Cardiac septum (tissue), 1 donor: ENCODE measurements around the gene ERCC6L. TPM values are rescaled to one million over a fixed set of nuclear protein-coding genes. Genes with fewer than 3 reads are reported as not detected.

ENCODE experiments used
- DNase-seq: peaks from one replicate; pipeline ENCODE4 v3.0.0-alpha.2; 2020; ENCODE audit warnings: low spot score
- intact Hi-C: fragments of 100-400 bp; cut with DNase I; formaldehyde crosslinking; loops from one replicate; pipeline ENCODE4 v1.14.0; 2022
- long read RNA-seq: library from polyadenylated mRNA; unstranded; transcript quantifications from one replicate; pipeline ENCODE4 v2.0.0, GENCODE V29; 2021
- total RNA-seq: library from RNA; stranded (reverse); fragmentation: NEBNext Ultra II Directional; extraction: Animal tissue kit (Norgen Biotek cat#: 25700); gene quantifications from one replicate; pipeline ENCODE4 v1.2.1, GENCODE V29; 2021
- donor health status: DM: no; HTN: no; CAD: no.

Gene ERCC6L, protein sequence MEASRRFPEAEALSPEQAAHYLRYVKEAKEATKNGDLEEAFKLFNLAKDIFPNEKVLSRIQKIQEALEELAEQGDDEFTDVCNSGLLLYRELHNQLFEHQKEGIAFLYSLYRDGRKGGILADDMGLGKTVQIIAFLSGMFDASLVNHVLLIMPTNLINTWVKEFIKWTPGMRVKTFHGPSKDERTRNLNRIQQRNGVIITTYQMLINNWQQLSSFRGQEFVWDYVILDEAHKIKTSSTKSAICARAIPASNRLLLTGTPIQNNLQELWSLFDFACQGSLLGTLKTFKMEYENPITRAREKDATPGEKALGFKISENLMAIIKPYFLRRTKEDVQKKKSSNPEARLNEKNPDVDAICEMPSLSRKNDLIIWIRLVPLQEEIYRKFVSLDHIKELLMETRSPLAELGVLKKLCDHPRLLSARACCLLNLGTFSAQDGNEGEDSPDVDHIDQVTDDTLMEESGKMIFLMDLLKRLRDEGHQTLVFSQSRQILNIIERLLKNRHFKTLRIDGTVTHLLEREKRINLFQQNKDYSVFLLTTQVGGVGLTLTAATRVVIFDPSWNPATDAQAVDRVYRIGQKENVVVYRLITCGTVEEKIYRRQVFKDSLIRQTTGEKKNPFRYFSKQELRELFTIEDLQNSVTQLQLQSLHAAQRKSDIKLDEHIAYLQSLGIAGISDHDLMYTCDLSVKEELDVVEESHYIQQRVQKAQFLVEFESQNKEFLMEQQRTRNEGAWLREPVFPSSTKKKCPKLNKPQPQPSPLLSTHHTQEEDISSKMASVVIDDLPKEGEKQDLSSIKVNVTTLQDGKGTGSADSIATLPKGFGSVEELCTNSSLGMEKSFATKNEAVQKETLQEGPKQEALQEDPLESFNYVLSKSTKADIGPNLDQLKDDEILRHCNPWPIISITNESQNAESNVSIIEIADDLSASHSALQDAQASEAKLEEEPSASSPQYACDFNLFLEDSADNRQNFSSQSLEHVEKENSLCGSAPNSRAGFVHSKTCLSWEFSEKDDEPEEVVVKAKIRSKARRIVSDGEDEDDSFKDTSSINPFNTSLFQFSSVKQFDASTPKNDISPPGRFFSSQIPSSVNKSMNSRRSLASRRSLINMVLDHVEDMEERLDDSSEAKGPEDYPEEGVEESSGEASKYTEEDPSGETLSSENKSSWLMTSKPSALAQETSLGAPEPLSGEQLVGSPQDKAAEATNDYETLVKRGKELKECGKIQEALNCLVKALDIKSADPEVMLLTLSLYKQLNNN
- 0.08 TPM for total RNA-seq
- long read RNA-seq = 0 reads

DNA sequence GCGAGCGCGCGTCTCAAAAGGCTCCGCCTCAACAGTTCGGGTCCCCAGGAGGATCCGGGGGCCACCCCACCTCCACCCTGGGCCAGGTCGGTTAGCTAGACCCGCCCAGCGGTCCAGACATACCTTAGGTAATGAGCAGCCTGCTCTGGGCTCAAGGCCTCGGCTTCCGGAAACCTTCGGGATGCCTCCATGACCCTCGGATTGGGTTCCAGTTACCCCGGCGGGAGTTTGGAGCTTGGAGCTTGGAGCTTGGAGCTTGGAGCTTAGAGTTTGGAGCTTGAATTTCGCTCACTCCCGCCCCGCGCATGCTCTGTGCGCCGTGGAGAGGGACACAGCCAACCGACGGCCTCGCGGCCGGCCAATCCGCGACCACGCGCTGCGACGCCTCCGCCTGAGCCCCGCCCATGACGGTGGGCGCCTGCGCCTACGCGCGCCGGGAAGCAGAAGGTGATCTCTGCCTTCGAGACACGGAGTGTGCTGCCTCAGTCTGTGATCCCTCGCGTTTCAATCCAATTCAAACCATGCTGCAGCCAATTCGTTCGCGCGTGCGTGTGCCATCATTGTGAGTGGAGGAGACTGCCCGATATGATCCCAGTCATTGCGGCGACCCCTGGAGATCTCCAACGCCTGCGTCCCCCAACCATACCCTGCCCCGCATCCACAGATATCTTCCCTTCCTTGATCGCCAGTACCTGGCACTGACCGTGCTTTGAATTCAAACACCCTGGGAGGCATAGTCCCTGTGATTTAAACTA is at the start of gene ERCC6L:
Gene ERCC6L (minus strand): TSS at position 307 of the 755 bp plus-strand sequence. CDS start 116 bp downstream, at position 191.
- intact Hi-C loops = loop anchor here (5.0 kb wide), 1 partner anchor 38 kb away; the partner anchor contains the start of gene RPS4X
- DNase-seq = peak; percentile 90

DNA sequence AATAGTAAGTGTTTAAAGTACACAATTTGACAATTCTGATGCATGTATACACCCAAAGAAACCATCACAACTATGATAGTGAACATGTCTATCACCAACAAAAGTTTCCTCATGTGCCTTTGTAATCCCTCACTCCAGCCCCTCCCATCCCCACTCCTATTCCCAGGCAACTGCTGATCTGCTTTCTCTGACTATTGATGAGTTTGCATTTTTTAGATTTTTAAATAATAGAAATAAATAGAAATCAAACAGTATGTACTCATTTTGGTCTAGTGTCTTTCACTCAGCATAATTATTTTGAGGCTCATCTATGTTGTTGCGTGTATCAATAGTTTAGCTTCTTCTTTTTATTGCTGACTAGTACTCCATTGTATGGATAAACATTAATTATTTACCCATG is 43.5 kb upstream of the ERCC6L start:
- DNase-seq = no peak

DNA sequence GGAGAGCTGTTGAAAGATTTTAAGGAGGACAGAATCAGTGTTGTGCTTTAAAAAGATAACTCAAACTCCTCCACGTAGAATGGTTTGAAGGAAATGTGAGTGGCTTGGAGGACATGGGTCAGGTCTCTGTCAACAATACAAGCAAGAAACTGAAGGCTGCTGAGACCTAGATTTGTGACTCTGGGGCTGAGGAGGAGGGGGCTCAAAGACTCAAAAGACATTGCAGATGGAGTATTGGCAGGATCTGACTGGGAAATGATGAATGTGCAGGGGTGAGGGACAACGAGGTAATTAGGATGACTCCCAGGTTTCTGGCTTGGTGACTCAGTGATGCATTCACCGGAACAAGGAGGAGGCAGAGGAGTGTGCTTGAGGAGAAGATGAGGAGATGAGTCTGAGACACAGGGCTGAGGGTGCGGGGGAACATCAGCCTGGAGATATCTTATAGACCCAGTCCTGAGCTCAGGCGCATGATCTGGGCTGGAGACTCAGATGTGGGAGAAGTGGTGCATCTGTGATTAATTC is 41.6 kb upstream of the ERCC6L start:
- intact Hi-C loops = no loop called here
- no peak for DNase-seq

More for the DNA sequence above, 43.5 kb upstream of the ERCC6L start:
- intact Hi-C loops = no loop called here

DNA sequence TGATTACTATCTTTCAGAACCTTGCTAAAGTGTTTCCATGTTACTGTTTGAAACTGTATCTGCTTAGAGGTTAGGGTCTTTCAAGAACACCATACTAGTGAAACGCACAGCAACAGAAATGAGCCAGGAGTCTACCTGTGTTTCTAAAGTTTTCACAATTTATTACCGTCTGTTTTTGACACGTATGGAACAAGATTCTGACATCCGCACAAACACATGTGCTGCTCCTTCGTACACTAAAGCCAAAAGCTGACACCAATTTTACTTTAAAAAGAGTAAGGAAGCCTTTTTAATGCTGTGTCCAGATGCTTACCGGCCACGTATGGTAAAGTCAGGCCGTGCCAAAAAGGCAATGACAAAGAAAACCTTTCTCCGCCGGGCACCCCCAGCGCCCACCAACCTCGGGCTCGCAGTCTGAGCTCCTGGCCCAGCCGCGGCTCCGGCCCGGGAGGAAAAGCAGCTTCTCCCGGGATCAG is 37.7 kb upstream of the ERCC6L start:
- DNase-seq = no peak
- intact Hi-C loops = loop anchor here (5.0 kb wide), 1 partner anchor 39 kb away; the partner anchor contains the start of gene ERCC6L

DNA sequence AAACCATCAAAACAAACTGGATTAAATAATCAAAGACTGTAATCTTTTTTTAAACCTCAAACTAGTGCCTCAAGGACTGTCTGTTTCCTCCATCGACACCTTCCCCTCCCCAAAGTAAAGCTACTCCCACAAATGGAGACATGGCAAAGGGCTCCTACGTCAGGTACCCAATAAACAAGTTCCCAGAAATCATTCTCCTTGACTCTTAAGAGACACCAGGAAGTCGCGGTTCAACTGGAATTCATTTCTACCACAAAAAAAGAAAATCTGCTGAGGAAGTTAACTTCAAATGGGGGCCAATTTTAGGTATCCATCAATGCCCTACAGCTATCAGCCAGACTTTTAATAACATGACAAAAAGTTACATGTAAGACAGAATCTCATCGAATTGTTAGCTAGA is 35.7 kb upstream of the ERCC6L start:
- intact Hi-C loops = no loop called here
- DNase-seq = no peak

DNA sequence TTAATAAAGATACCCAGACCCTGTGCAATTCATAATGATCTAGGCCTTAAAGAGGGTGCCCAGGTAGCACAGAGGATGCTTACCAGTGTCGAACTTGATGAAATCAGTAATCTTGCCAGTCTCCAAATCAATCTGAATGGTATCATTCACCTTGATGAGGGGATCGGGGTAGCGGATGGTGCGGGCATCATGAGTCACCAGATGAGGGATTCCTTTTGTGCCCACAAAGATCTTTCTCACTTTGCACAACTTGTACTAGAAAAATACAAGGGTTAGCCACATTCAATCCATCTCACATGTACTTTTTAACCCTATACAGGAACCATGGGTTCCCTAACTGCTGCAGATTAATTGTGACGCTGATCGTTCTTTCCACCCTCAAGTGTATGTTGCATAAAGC is 34.9 kb upstream of the ERCC6L start:
- intact Hi-C loops = no loop called here

DNA sequence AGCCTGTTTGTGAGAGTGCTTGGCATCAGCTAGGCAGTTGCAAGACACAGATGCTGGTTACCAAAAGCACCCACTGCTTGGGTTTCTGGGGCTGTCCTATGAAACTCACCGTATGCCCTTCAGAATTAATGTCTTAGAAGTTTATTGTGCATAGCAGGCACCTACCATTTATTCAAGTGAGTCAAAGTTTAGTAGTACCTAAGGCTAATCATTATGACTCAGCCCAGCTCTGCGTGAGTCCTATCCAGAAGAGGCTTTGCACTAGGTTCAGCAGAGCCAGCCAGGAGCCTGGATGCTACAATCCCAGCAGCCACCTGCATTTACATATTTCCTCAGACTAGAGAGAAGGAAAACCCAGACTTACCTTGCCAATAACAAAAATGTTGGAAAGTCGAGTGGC is 34.0 kb upstream of the ERCC6L start:
- intact Hi-C loops = no loop called here
- DNase-seq = no peak

More for the DNA sequence above, 34.9 kb upstream of the ERCC6L start:
- no peak for DNase-seq

DNA sequence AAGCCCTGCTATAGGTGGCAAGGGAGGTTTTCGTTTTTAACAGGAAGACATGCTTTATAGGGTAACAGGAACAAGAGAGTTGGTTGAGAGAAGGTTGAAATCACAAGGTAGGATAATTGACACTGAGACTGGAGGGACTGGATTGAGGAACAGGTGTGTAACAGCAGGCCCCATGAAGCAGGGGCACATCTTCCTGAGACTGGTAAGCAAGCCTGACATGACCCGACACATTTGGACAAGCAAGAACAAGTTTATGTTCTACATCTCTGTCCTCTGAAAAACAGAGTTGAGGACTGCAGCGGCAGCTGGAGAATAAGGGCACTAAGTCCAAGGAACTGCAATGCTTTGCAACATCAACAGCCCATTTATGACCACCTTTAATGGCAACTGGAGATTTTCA is 33.0 kb upstream of the ERCC6L start:
- DNase-seq = no peak
- intact Hi-C loops = no loop called here

DNA sequence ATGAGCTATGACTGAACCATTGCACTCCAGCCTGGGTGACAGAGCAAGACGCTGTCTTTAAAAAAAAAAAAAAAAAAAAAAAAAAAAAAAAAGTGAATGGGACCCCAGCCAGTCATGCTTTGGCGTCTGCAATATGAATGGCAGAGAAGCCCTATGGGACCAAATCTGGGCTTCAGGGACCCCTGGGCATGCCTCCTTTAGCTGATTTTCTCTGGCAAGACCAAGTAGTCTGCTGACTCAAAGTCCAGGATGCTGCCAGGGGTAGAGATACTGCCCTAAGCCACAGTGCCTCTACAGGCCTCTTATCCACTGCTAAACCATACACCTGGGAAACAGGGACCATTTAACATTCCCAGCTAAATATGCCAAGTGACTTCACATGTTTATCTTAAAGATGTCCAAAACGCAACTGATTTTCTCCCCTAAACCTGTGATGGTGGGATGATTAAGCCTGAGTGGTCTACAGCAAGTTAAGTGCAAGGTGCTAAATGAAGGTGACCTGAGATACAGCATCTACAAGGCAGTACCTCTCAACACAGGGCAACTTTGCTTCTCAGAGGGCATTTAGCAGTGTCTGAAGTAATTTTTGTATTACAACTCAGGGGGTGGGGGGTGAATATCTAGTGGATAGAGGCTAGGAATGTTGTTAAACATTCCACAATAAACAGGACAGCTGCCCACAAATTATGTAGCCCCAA is 32.4 kb upstream of the ERCC6L start:
- intact Hi-C loops = no loop called here
- DNase-seq = no peak

DNA sequence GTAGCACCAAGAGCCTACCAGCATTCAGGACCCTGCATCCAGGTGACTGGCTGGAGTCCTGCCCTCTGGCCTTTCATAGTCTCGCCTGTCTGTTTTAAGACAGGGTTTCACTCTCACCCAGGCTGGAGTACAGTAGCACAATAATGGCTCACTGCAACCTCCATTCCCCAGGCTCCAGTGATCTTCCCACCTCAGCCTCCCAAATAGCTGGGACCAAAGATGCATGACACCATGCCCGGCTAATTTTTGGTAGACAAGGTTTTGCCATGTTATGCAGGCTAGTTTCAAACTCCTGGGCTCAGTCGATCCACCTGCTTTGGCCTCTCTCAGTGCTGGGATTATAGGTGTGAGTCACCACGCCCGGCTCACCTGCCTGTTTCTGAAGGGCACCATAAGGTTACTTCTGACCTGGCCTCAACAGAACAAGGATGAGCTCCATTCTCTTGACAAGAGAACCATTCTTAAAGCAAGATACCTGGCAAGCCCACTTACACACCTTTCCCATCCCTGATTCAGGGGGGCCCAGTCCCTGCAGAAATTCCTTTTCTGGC is 31.6 kb upstream of the ERCC6L start:
- intact Hi-C loops = no loop called here

DNA sequence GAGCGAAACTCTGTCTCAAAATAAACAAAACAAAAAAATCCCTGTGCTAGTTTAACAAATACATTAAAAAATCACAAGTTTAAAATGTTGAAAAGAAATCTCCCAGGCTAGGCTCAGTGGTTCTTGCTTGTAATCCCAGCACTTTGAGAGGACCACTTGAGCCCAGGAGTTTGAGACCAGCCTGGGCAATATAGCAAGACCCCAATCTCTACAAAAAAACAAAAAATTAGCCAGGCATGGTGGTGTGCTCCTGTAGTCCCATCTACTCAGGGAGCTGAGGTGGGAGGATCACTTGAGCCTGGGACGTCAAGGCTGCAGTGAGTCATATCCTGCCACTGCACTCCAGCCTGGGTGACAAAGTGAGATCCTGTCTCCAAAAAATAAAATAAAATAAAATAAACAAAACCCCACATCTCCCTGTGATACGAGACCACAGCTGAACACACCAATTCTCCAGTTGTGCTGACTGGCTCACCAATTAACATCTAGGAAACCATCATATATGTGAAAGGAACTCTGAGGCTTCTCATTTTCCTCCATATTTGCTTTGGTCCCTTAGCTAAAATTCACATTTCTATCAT is 30.9 kb upstream of the ERCC6L start:
- no peak for DNase-seq
- intact Hi-C loops = no loop called here

More for the DNA sequence above, 31.6 kb upstream of the ERCC6L start:
- DNase-seq = no peak

DNA sequence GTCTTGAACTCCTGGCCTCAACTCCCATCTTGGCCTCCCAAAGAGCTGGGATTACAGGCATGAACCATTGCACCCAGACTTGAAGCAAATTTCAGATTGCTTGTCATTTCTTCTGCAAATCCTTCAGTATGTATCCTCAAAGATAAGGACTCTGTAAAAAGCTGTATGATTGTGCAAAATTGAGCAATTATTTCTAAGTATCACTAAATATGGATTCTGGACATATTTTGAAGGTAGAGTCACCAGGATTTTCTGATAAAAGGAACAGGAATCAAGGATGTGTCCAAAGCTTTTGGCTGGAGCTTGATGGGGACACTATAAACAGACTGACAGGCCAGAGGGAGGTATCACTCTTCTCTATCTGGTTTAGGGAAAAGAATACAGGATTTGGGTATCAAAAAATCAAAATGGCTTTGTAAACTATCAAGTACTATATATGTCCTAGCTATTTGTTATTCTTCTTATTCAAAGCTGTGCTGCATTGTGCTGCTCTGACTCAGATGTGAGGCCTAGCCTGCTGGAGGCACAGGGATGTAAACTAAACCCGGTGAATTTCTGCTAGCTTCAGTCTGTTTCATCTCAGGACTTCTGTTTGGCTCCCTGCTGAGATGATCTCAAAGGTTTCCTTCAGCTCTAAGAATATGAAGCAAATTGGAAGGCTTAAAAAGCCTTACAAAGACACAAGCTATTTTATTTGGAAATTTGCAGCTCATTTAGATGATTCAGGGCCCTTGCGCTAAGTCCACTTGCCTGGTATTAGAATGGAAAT is 30.0 kb upstream of the ERCC6L start:
- intact Hi-C loops = no loop called here

DNA sequence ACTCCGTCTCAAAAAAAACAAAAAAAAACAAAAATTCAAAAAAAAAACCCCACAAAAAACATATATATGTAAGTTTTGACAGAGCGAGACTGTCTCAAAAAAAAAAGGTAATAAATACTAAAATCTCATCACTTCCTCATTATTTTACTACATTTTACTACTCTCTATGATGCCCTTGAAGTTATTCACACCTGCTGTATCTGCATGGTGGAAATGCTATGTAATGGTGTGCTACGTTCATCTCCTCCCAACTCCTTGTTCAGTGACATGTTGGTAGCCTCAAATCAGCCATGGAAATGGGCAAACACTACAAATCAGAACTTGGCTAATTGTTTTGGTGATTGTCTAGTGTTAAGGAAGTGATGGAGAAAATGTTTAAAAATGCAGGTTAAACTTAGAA is 26.4 kb upstream of the ERCC6L start:
- intact Hi-C loops = no loop called here
- no peak for DNase-seq

More for the DNA sequence above, 30.0 kb upstream of the ERCC6L start:
- DNase-seq = no peak

DNA sequence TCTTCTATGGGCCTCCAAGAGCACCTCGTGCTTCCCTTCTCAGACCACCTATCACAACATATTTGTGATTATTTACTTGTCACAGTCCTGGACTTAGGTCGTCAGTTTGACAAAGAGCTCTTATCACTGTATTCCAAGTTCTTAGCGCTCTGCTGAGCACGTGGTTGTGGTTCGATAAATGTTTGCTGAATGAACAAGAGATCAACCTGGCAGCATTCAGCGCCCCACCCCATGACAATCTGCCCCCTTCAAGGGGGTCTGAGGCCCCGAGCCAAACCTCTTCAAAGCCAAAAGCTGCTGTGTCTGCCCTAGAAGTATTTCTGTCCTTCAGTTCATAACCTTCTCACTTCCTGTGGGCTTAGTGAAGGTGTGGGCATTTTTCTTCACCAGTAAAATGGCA is 23.2 kb upstream of the ERCC6L start:
- no peak for DNase-seq
- intact Hi-C loops = no loop called here

DNA sequence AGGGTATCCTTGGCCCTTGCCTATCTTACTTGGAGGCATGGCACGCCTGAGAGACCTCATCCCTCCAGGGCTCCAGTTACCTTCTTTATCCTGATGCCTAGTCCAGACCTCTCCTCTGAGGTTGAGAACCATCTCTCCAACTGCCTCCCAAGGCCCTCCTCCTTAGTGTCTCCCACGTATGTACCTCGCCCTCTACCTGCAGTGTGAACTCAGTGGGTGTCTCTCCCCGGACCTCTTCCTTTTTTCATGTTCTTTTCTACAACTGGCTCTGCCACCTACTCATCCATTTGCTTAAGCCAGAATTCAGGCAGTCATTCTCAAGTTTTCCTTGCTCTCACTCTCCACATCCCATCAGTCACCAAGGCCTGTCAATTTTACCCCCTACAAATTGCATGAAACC is 21.6 kb upstream of the ERCC6L start:
- no peak for DNase-seq
- intact Hi-C loops = no loop called here

DNA sequence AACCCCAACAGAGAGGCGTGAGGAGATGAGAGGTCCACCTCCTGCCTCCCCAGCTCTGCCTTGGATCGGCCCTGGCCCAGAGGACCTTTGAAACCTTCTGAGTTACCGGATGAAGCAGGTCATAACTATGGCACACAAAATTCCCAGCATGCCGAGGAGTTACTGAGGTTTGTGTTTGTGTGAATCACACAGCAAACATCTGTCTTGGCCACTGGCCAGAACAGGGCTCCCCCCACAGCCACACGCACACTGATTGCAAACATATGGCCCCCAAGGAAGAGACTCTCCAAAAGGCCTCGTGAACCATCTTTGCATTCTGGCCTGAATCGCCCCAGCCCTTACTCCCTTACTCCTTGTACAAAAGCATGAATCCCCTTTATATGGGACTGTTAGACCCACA is 19.3 kb upstream of the ERCC6L start:
- intact Hi-C loops = no loop called here
- DNase-seq = no peak

DNA sequence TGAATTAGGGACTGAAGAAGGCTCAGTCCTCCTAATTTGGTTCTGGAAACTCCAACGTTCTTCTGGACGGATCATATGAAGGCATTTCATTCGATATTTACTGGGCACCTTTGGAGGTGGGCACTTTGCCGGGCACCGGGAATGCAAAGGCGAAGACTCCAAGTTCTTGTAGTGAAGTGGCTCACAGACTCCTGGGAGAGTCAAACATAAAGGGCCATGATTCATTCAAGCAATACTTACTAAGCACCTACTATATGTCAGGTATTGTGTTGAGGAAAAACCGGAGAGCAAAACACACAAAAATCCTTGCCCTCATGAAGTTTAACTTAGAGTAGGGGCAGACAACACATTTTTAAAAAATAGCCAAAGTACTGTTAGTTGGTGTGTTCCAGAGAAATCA is 17.0 kb upstream of the ERCC6L start:
- no peak for DNase-seq
- intact Hi-C loops = no loop called here
